Heart right ventricle (tissue), 16 donors: Measurements from ENCODE around the gene CCSER1. TPM values are rescaled to one million over a fixed set of nuclear protein-coding genes. Genes with fewer than 3 reads are reported as not detected.

Experiments used
- ATAC-seq, 8 donors: fragments of 200-7000 bp; cut with Tn5 transposase; one replicate each; pipeline ENCODE4 v1.9.1; 2020; ENCODE audit warnings: mild to moderate bottlenecking in 8 of 8, moderate library complexity in 8 of 8, moderate number of reproducible peaks in 1 of 8
- DNase-seq, 2 donors: peaks; one replicate each; pipeline ENCODE4 v3.0.0-alpha.2; 2020
- H3K27ac ChIP-seq, 10 donors: fragments of 200-600 bp; sonication (generic) in 2 of 10; one replicate each; pipeline versions ENCODE4 v1.5.0 to v1.8.0; 2020 to 2022; ENCODE audit warnings: mild to moderate bottlenecking in 3 of 10
- H3K27me3 ChIP-seq, 7 donors: fragments of 200-600 bp; one replicate each; pipeline ENCODE4 v1.8.0; 2021 to 2022; ENCODE audit warnings: mild to moderate bottlenecking in 2 of 7
- H3K36me3 ChIP-seq, 9 donors: fragments of 200-600 bp; sonication (generic) in 1 of 9; one replicate each; pipeline versions ENCODE4 v1.5.0 to v1.8.0; 2020 to 2022; ENCODE audit warnings: mild to moderate bottlenecking in 2 of 9
- H3K4me1 ChIP-seq, 9 donors: fragments of 200-600 bp; sonication (generic) in 1 of 9; one replicate each; pipeline versions ENCODE4 v1.5.0 to v1.8.0; 2020 to 2022; ENCODE audit warnings: mild to moderate bottlenecking in 4 of 9
- H3K4me3 ChIP-seq, 10 donors: fragments of 200-600 bp; sonication (generic) in 2 of 10; one replicate each; pipeline versions ENCODE4 v1.5.0 to v1.8.0; 2020 to 2022; ENCODE audit warnings: mild to moderate bottlenecking in 7 of 10, moderate library complexity in 2 of 10
- H3K9me3 ChIP-seq, 11 donors: fragments of 200-600 bp in 10 of 11; sonication (generic) in 2 of 11; one replicate each; pipeline versions ENCODE4 v1.5.0 to v1.8.0; 2013 to 2022; ENCODE audit warnings: mild to moderate bottlenecking in 2 of 11, control low read depth in 1 of 11, moderate library complexity in 1 of 11
- CTCF ChIP-seq, 9 donors: fragments of 200-600 bp; sonication (generic) in 2 of 9; IDR thresholded peaks; one replicate each; pipeline versions ENCODE4 v1.5.0 to v1.8.0; 2021 to 2022; ENCODE audit warnings: antibody characterized with exemption in 9 of 9, mild to moderate bottlenecking in 5 of 9, moderate library complexity in 1 of 9
- WGBS, 2 donors: extraction: QIAGEN DNeasy Blood & Tissue Kit; methylation state at CpG; one replicate each; pipeline ENCODE4 v1.1.7; 2013; ENCODE audit warnings: inconsistent platforms in 1 of 2; 5-methylcytosine and 5-hydroxymethylcytosine counted together
- intact Hi-C, 10 donors: fragments of 100-400 bp; cut with DNase I; formaldehyde crosslinking; loops; one replicate each; pipeline versions ENCODE4 v1.11.1 to v1.14.2; 2022
- polyA plus RNA-seq, 2 donors: library from polyadenylated mRNA; stranded (reverse); fragments of 200-250 nt; gene quantifications; one replicate each; pipeline ENCODE4 v1.2.3, GENCODE V29; 2013
- total RNA-seq, 10 donors: library from RNA; stranded (reverse); fragmentation: NEBNext Ultra II Directional in 3 of 10; extraction: Animal tissue kit (Norgen Biotek cat#: 25700) in 3 of 10; gene quantifications; one replicate each; pipeline versions ENCODE4 v1.2.1 to v1.2.4, GENCODE V29; 2021 to 2023
- donor health status: Arrhythmogenic right ventricular cardiomyopathy.
- donor health status: ischemic (EF 13 %, LVEDD 7.1; RV severe dilation, severe dysfunction).
- donor health status: healthy with polysubstance abuse.
- donor health status: DM: no; HTN: yes; CAD: no.
- donor health status: DM: no; HTN: no; CAD: no.
- donor health status: ischemic (EF 25% LVEDD 6.9; RV normal size, moderate dysfunction).
- donor health status: ischemic (EF 25% LVEDD 5.7; RV mildly dilated, moderate dysfunction).
- donor health status: healthy.
- donor health status: DM: yes; HTN: yes; CAD: no.
- donor health status: Ischemic cardiomyopathy.
- donor health status: ischemic (EF 35%, LVEDD 5.7; RV mildly dilated, moderate dysfunction).
- donor health status: nonischemic (EF 11% LVEDD 7.7; RV severe dilation, severe dysfunction).
- donor health status: DM: yes; HTN: yes; CAD: no.
- donor health status: PGD.
- donor health status: ischemic (EF 29% LVEDD 5.4; RV normal size, mild dysfunction).
- donor health status: nonischemic (EF 23%, LVEDD 6.1; RV moderate dilation, normal function).

The CCSER1 gene
- total and polyA plus RNA-seq, 12 donors = 1.5 to 16.4 (median 12.0) TPM

- Histone ChIP-seq H3K9me3 (no peaks in the 10 kb centered on the region), H3K36me3 (no peaks in the 10 kb centered on the region), H3K4me1 (no peaks in the 10 kb centered on the region), H3K27ac (no peak overlapping the region), H3K4me3 (no peak overlapping the region), H3K27me3 (no peaks in the 10 kb centered on the region)
- DNase-seq = no peak
- 64 to 69% methylated on average over 1 of the region's 1 CpG for WGBS, 2 donors
- intact Hi-C loops = no loop called here
- no peak for ATAC-seq
- TF ChIP-seq CTCF (IDR thresholded peaks at IDR 0.05) = no peak
Observed at GRCh38 chr4:91019513-91019912, 892.3 kb downstream of the CCSER1 start.

- no peaks in the 10 kb centered on the region for H3K9me3 ChIP-seq
- H3K4me3 ChIP-seq = no peak overlapping the region
Observed at GRCh38 chr4:91025241-91026148, 898.3 kb downstream of the CCSER1 start.

DNA sequence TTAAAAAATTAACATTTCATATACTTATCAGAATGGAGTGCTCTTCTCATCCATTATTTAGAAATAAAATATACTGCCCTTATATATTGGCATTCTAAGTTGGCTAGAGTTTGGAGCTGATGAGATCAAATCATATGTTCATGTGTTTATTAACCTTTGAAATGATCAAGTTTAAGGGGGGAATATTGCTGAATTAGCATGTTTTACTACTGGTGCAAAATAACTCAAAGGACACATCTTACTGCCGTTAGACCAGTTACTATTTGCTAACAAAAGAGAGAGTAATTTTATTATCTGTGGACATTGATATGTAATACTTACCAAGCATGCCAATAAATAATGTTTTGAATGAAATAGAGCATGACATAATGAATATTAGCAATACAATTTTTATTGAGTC is 901.0 kb downstream of the CCSER1 start:
- Histone ChIP-seq H3K4me3 (no peak overlapping the region), H3K27ac (no peak overlapping the region), H3K4me1 (peaks cover 0 to 6% (median 0%) of the 10 kb centered on the region in 9 donors), H3K27me3 (no peaks in the 10 kb centered on the region), H3K9me3 (no peaks in the 10 kb centered on the region), H3K36me3 (no peaks in the 10 kb centered on the region)
- no peak for TF ChIP-seq CTCF (IDR thresholded peaks at IDR 0.05)
- intact Hi-C loops = no loop called here
- DNase-seq (no peak), ATAC-seq (no peak)
- 94 to 95% methylated on average over 1 of the region's 1 CpG for WGBS, 2 donors

More at GRCh38 chr4:91025241-91026148, 898.3 kb downstream of the CCSER1 start:
- TF ChIP-seq CTCF (IDR thresholded peaks at IDR 0.05) = no peak
- DNase-seq (no peak), ATAC-seq (no peak)
- H3K36me3 ChIP-seq = no peaks in the 10 kb centered on the region
- H3K4me1 ChIP-seq = peaks cover 0 to 6% (median 0%) of the 10 kb centered on the region in 9 donors
- intact Hi-C loops = no loop called here
- no peaks in the 10 kb centered on the region for H3K27me3 ChIP-seq
- no peak overlapping the region for H3K27ac ChIP-seq

DNA sequence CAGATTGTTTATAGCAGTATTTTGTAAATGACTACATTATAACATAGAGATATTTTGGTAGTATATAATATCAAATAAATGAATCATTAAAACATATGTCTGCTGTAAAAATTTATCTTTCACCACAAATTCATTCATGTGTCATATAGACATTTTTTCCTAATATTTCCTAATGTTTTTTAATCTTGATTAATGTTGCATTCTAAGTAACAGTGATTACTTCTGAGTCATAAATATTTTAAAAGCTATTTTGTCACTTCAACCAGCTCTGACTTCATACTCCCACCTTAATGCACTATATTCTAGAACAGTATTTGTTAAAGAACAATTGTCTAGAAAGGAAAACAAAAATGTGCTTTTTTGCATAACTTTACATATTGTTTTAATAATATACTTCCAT is 904.6 kb downstream of the CCSER1 start:
- Histone ChIP-seq H3K36me3 (no peaks in the 10 kb centered on the region), H3K4me3 (no peak overlapping the region), H3K27me3 (no peaks in the 10 kb centered on the region), H3K27ac (no peak overlapping the region), H3K4me1 (peaks cover 0 to 6% (median 0%) of the 10 kb centered on the region in 9 donors), H3K9me3 (no peaks in the 10 kb centered on the region)
- ATAC-seq (no peak), DNase-seq (no peak)
- intact Hi-C loops = no loop called here
- TF ChIP-seq CTCF (IDR thresholded peaks at IDR 0.05) = no peak
